Epidermal melanocyte (primary cell): ENCODE measurements around the gene CYGB.
"Not testable (repeated sequence)": the region's sequence is repeated elsewhere in the genome, so short reads cannot be mapped to it uniquely, and the experiment has no call there.

Experiments used
- DNase-seq: peaks from one replicate; pipeline ENCODE4 v3.0.0; 2011; ENCODE audit warnings: low spot score; ENCODE audit not compliant: insufficient read length

CYGB gene

GRCh38 chr17:76538281-76538931 is 897 bp upstream of the CYGB start:
- DNase-seq, result peak; percentile 71

- no peak for DNase-seq
Measured at GRCh38 chr17:76537288-76537577, 276 bp downstream of the CYGB start.

GRCh38 chr17:76536511-76537287 is 810 bp downstream of the CYGB start:
- no peak for DNase-seq

- no peak for DNase-seq
Measured at GRCh38 chr17:76535788-76536510, 1.6 kb downstream of the CYGB start.

- no peak for DNase-seq
Measured at GRCh38 chr17:76534831-76535732, 2.4 kb downstream of the CYGB start.

- DNase-seq, result not testable (repeated sequence)
Measured at GRCh38 chr17:76533640-76534359, 3.7 kb downstream of the CYGB start.

GRCh38 chr17:76532072-76532651 is 5.3 kb downstream of the CYGB start:
- no peak for DNase-seq

- no peak for DNase-seq
Measured at GRCh38 chr17:76531486-76532038, 5.9 kb downstream of the CYGB start.

- DNase-seq, result no peak
Measured at GRCh38 chr17:76530811-76531485, 6.6 kb downstream of the CYGB start.

GRCh38 chr17:76530095-76530723 is 7.3 kb downstream of the CYGB start:
- peak; percentile 64 for DNase-seq

- DNase-seq, result peak; percentile 69
Measured at GRCh38 chr17:76529224-76530094, 8.1 kb downstream of the CYGB start.

GRCh38 chr17:76528528-76529223 is 8.8 kb downstream of the CYGB start:
- DNase-seq, result no peak

- no peak for DNase-seq
Measured at GRCh38 chr17:76528156-76528527, 9.4 kb downstream of the CYGB start.

GRCh38 chr17:76527430-76528111 is 9.9 kb downstream of the CYGB start:
- DNase-seq, result no peak

- DNase-seq, result not testable (repeated sequence)
Measured at GRCh38 chr17:76527016-76527415, 10.5 kb downstream of the CYGB start.

GRCh38 chr17:76525513-76525833 is 12.0 kb downstream of the CYGB start:
- not testable (repeated sequence) for DNase-seq
